HFF-Myc (cell line): ENCODE data around the gene LRRC34.

Source experiments
- DNase-seq: peaks from one replicate; pipeline ENCODE4 v3.0.0-alpha.2; 2011; ENCODE audit warnings: low read depth; ENCODE audit errors: extremely low read depth
- H3K4me3 ChIP-seq: replicated peaks from 2 replicates; pipeline ENCODE4 v1.5.1; 2011; ENCODE audit warnings: low read depth, mild to moderate bottlenecking, control low read depth, low read length
- TF ChIP-seq, protein P1 (sequence below): IDR thresholded peaks from 2 replicates; pipeline ENCODE4 v1.5.1; 2012; ENCODE audit warnings: mild to moderate bottlenecking, low read depth, low read length, control low read depth; ENCODE audit errors: missing control alignments

The LRRC34 gene

DNA sequence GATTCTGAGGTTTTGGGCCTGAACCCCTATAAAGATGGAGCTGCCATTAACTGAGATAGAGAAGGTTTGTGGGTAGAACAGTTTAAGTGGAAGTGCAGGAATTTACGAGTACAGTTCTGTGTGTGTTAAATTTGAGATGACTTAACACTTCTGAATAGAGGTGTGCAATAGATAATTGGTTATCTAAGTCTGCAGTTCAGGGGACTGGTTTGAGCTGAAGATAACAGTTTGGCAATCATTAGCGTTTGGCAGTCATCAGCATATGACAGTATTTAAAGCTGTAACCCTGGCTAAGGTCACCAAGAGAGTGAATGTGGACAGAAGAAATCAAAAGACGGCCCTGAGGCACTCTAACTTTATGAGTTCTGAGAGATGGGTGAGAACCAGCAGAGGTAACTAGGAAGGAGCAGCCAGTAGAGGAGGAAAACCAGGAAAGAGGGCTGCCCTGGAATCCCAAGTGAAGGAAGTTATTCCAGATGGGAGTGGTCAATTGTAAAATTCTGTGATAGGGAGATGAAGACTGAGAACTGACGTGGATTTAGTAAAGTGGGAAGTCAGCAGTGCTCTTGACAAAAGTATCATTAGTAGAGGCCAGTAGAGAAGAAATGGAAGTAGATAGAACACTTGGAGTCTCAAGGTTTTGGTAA lies 31.4 kb downstream of the LRRC34 start:
- TF ChIP-seq, protein P1, sequence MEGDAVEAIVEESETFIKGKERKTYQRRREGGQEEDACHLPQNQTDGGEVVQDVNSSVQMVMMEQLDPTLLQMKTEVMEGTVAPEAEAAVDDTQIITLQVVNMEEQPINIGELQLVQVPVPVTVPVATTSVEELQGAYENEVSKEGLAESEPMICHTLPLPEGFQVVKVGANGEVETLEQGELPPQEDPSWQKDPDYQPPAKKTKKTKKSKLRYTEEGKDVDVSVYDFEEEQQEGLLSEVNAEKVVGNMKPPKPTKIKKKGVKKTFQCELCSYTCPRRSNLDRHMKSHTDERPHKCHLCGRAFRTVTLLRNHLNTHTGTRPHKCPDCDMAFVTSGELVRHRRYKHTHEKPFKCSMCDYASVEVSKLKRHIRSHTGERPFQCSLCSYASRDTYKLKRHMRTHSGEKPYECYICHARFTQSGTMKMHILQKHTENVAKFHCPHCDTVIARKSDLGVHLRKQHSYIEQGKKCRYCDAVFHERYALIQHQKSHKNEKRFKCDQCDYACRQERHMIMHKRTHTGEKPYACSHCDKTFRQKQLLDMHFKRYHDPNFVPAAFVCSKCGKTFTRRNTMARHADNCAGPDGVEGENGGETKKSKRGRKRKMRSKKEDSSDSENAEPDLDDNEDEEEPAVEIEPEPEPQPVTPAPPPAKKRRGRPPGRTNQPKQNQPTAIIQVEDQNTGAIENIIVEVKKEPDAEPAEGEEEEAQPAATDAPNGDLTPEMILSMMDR: no peak
- no peak overlapping the region for H3K4me3 ChIP-seq
- DNase-seq: no peak

DNA sequence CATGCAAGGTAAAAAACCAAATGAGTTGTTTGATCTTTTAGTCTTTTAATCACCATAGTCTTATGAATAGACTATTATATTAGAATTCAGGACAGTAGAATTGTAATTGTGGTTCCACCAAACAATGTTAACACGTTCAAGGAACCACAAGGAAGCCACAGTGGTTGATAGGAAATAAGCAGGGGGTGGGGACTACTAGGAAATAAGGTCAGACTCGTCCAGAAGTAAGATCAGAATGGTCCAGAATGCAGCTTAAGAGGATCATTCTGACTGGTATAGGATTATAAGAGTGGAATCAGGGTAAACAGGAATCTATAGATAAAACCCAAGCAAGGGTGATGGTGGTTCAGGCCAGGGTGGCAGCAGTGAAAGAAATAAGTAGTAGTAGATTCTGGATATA lies 32.0 kb downstream of the LRRC34 start:
- TF ChIP-seq, protein P1: no peak
- DNase-seq: no peak
- H3K4me3 ChIP-seq: no peak overlapping the region

DNA sequence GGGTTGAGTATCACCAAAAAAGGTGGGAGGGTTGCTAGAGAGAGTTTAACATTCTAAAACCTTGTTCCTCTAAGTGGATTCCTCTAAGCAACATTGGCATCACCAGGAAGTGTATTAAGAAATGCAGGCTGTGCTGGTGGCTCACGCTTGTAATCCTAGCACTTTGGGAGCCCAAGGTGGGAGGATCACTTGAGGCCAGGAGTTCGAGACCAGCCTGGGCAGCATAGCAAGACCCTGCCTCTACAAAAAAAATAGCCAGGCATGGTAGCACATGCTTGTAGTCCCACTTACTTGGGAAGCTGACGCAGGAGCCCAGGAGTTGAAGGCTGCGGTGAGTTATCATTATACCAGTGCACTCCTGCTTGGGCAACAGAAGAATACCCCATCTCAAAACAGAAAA lies 34.9 kb downstream of the LRRC34 start:
- H3K4me3 ChIP-seq: no peak overlapping the region
- no peak for DNase-seq
- TF ChIP-seq, protein P1: no peak

DNA sequence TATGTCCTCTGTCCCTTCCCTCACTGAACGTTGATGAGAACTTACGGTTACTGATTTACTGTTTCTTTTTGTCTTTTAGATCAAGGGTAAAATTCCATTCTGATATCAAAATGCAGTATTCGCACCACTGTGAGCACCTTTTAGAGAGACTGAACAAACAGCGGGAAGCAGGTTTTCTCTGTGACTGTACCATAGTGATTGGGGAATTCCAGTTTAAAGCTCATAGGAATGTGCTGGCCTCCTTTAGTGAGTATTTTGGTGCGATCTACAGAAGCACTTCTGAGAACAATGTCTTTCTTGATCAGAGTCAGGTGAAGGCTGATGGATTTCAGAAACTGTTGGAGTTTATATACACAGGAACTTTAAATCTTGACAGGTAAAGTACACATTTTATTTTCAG lies 38.5 kb downstream of the LRRC34 start:
- DNase-seq: no peak
- TF ChIP-seq, protein P1: no peak

DNA sequence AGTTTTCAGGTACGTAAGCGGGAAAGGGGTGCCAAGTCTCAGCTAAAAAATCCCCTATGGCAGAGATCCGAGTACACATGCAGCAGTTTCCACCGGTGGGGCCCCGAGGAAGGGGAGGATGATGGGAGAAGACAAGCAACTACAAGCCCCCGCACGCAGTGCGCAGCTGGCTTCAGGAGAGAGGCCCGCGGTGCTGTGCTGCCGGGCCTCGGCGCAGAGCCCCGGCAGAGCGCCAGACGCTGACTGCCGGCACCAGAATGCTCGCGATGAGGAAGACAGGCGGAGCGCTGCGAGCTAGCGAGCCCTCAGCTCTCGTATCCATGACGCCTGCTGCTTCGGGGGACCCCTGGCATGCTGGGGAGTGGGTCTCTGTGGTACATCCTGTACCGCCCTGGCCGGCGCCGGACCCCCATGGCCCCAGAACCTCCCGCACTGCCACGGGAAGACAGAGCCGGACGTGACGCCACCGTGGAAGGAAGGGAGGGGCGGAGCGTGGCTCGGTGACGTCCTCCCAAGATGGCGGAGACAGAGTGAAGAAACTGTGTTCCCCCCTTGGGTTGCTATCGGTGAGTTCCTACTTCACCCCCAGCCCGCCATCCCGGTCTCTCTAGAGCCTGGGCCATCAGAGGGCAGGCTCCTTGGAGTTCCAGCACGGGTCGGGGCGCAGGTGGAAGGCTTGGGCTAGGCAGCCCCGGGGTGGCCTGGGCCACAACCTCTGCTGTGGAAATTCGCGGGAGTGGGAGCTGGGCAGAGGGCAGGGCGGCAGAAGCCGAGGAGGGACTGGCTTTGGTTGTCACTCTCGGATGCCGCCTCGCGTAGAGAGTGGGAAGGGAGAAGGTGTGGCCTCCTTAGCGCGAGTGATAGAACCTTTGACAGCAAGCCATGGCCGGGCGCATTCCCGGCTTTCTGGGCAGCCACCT lies 39.5 kb downstream of the LRRC34 start, which contains the start of gene MYNN:
Gene MYNN (plus strand): TSS at position 500 of the 920 bp plus-strand sequence. CDS start 900 bp downstream, outside the sequence.
- peak; percentile 65 for DNase-seq
- H3K4me3 ChIP-seq: peak within 1 kb of the TSS; percentile 69
- TF ChIP-seq, protein P1: no peak

More for the DNA sequence above, 38.5 kb downstream of the LRRC34 start:
- peak overlapping the region; percentile 69 for H3K4me3 ChIP-seq

DNA sequence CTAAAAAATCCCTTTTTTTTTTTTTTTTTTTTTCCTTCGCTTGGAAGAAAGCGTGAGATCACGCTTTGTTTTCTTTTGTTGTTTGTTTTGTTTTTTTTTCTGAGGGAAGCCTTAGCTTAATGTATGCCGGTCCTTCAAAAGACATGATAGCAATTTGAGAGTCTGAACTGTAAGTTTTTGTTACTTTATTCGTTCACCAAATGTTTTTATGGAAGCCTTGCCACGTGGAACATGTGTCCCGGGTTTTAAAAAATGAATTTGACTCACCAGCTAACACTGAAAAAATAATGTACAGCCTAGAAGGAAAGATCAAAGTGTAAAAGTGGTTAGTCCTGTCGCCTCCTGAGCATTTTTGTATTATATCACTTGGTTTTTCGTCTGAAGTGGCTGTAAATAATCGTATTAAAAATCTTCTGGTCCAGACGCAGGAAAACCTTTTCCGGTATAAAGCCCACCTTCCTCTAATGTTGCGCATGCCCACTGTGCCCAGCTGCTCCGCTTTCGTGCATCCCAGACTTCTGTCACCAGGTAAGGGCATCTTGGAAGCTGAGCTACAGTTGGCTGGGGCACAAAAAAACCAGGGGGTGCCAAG lies 40.3 kb downstream of the LRRC34 start:
- TF ChIP-seq, protein P1: no peak
- peak; percentile 55 for DNase-seq
- peak overlapping the region; percentile 69 for H3K4me3 ChIP-seq
